Activated naive CD8-positive, alpha-beta T cell treated with anti-CD3 and anti-CD28 coated beads, Interleukin-2, amount 50 U/mL, for 24 hours (primary cell): ENCODE data around the gene PRTFDC1.

ENCODE experiments used
- ATAC-seq: fragments of 150-1000 bp; cut with Tn5 transposase; one replicate; pipeline ENCODE4 v1.10.0; 2021
- DNase-seq: peaks from one replicate; pipeline ENCODE4 v3.0.0; 2021
- H3K27ac Mint-ChIP-seq: one replicate; pipeline ENCODE4 v1.8.0; 2021; ENCODE audit warnings: mild to moderate bottlenecking, mixed read lengths
- H3K27me3 Mint-ChIP-seq: one replicate; pipeline ENCODE4 v1.8.0; 2021; ENCODE audit warnings: mixed read lengths
- H3K36me3 Mint-ChIP-seq: one replicate; pipeline ENCODE4 v1.8.0; 2021; ENCODE audit warnings: low read depth, mixed read lengths
- H3K4me1 Mint-ChIP-seq: one replicate; pipeline ENCODE4 v1.8.0; 2021; ENCODE audit warnings: mixed read lengths
- H3K4me3 Mint-ChIP-seq: one replicate; pipeline ENCODE4 v1.8.0; 2021; ENCODE audit warnings: mild to moderate bottlenecking, moderate library complexity, mixed read lengths
- H3K9me3 Mint-ChIP-seq: one replicate; pipeline ENCODE4 v1.8.0; 2021; ENCODE audit warnings: mixed read lengths

Gene PRTFDC1, protein sequence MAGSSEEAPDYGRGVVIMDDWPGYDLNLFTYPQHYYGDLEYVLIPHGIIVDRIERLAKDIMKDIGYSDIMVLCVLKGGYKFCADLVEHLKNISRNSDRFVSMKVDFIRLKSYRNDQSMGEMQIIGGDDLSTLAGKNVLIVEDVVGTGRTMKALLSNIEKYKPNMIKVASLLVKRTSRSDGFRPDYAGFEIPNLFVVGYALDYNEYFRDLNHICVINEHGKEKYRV

DNA sequence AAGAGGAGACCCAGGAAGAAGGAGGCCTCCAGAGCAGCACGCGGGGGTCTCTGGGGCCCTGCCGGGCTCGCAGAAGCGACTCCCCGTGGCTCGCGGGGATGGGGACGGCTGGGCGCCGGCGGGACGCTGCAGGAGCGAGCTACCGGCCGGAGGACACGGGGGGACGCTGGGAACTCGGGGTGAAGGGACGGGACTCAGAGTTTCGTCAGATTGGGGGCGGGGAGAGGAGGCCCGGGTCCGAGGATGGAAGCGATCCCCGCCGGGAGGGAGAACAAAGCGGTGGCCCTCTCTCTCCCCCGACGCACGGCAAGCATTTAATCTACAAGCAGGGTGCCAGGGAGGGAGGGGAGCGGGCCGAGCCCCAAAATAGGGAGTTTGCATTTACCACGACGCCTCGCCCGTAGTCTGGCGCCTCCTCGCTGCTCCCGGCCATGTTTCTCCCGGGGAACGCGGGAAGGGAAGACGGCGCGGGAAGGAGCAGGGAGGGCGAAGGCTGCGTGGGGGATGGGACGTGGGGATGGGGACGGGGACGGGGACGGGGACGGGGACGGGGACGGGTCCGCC lies at the start of gene PRTFDC1:
PRTFDC1 (minus strand) TSS at position 464 of the 564 bp plus-strand sequence; CDS start at position 433, 31 bp downstream.
- no peaks in the 10 kb centered on the region for H3K9me3 Mint-ChIP-seq
- ATAC-seq (peak; percentile 13), DNase-seq (peak; percentile 44)
- peak within 1 kb of the TSS; percentile 76 for H3K4me3 Mint-ChIP-seq
- H3K36me3 Mint-ChIP-seq, result no peaks in the 10 kb centered on the region
- H3K27ac Mint-ChIP-seq, result peak within 1 kb of the TSS; percentile 86
- H3K4me1 Mint-ChIP-seq, result peaks cover 27% of the 10 kb centered on the region
- peaks cover 2% of the 10 kb centered on the region for H3K27me3 Mint-ChIP-seq

DNA sequence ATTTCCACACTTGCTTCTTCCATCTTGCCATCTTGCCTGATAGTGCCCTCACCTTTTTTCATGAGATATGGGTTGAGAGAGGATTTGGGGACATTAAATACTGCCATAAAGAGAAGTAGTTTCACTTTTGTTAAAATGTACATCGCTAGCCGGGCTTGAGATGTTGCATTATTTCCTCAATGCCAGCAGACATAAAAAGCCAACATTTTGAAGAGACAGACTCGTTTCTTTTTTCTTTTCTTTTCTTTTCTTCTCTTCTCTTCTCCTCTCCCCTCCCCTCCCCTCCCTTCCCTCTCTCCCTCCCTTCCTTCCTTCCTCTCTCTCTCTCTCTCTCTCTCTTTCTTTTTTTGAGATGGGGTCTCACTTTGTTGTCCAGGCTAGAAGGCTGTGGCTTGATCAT lies 45.6 kb upstream of the PRTFDC1 start:
- Mint-ChIP-seq H3K4me1 (no peaks in the 10 kb centered on the region), H3K4me3 (no peak overlapping the region), H3K9me3 (peaks cover 20% of the 10 kb centered on the region), H3K36me3 (no peaks in the 10 kb centered on the region), H3K27ac (no peak overlapping the region), H3K27me3 (peaks cover 2% of the 10 kb centered on the region)
- no peak for ATAC-seq
- no peak for DNase-seq

DNA sequence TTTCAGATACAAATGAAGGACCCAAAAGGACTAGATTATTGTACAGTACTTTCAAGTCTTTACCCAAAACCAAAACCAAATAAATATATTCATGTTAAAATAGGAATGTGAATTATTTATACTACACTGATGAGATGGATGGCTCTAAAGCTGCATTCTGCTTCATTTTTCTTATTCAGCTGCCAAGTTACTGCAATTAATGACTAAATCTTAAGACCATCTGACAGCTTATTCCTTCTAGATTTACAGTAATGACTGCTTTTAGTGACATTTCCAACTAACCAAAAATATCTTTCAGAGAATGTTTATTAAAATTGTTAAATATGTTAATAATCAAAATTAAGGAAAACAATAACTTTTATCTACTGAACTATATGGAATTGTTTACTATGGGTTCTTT lies 42.7 kb upstream of the PRTFDC1 start:
- no peak overlapping the region for H3K4me3 Mint-ChIP-seq
- no peak overlapping the region for H3K27ac Mint-ChIP-seq
- H3K36me3 Mint-ChIP-seq, result no peaks in the 10 kb centered on the region
- ATAC-seq, result no peak
- peaks cover 5% of the 10 kb centered on the region for H3K9me3 Mint-ChIP-seq
- no peaks in the 10 kb centered on the region for H3K4me1 Mint-ChIP-seq
- no peak for DNase-seq
- H3K27me3 Mint-ChIP-seq, result peaks cover 2% of the 10 kb centered on the region

DNA sequence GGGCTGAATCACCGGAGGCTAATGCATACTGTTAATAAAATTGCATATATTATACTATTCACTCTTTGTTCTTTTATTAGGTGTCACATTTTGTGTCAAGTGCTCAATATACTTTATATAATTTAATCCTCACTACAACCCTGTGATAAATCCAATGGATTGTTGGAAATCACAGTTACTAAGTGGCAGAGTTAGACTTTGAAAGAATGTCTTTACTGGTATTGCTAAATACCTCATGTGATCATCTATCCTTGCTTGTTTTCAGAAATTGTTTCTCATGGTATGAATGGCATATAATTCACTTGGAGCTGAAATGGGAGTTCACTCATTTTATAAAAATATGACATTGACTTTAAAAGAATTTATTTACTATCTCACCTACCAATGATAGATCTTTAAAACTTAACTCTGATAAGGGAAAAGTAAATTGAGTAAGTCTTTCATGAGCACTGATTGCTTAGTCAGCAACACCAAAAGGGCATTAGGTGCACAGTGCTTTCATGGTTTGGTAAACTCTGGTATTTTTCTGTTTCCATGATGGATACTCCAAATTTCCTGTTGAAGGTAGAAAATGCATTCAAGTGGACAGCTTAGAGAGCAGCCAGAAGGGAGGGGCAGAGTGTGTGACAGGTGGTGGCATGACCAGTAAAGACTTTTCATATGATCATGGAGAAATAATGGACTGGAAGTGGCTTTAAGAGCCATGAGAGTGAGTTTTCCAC lies 41.0 kb upstream of the PRTFDC1 start:
- H3K4me3 Mint-ChIP-seq, result no peak overlapping the region
- H3K9me3 Mint-ChIP-seq, result no peaks in the 10 kb centered on the region
- no peaks in the 10 kb centered on the region for H3K36me3 Mint-ChIP-seq
- DNase-seq (no peak), ATAC-seq (no peak)
- H3K27me3 Mint-ChIP-seq, result no peaks in the 10 kb centered on the region
- no peak overlapping the region for H3K27ac Mint-ChIP-seq
- no peaks in the 10 kb centered on the region for H3K4me1 Mint-ChIP-seq

DNA sequence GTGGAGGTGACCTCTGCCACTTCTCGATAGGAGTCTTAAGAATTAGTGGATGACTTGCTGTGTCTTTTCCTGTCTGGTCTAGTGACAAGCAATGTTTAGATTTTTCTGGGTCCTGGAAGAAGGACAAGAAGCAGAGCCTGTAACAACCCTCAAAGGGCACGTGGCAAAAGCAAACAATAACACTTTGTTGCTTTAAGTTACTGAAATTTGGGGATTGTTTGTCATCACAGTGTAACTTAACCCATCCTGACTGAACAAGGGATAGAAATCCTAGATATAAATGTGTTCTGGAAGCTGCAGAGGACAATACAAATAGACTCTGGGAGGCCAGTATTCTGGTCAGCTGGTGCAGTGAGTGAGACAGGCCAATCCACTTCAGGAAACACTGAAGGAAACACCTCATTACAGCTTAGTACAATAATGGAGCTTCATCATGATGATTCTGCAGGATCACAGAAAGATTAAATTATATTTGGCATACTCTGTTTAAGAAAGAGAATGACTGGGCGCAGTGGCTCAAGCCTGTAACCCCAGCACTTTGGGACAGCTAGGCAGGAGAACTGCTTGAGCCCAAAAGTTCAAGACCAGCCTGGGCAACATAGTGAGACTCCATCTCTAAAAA lies 40.2 kb upstream of the PRTFDC1 start:
- ATAC-seq (no peak), DNase-seq (no peak)
- no peak overlapping the region for H3K27ac Mint-ChIP-seq
- H3K36me3 Mint-ChIP-seq, result no peaks in the 10 kb centered on the region
- no peaks in the 10 kb centered on the region for H3K9me3 Mint-ChIP-seq
- no peak overlapping the region for H3K4me3 Mint-ChIP-seq
- no peaks in the 10 kb centered on the region for H3K27me3 Mint-ChIP-seq
- no peaks in the 10 kb centered on the region for H3K4me1 Mint-ChIP-seq

DNA sequence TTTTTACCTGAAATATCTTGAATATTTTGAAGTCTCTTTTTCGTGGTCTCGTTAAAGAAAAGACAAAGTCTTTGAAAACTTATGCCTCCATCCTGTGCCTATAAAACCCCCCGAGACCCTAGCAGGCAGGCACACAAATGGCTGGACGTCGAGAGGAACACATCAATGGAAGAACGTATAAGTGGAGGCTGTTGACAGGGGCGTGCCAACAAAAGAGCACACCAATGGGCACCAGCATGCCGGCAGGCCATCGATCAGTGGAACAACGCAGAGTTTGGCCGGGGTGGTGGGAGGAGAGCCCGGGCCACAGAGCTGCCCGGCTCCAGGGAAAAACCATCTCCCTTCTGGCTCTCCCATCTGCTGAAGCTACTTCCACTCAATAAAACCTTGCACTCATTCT lies 38.9 kb upstream of the PRTFDC1 start:
- Mint-ChIP-seq H3K9me3 (no peaks in the 10 kb centered on the region), H3K27me3 (no peaks in the 10 kb centered on the region), H3K4me1 (no peaks in the 10 kb centered on the region), H3K27ac (no peak overlapping the region), H3K4me3 (no peak overlapping the region), H3K36me3 (no peaks in the 10 kb centered on the region)
- DNase-seq (no peak), ATAC-seq (no peak)

DNA sequence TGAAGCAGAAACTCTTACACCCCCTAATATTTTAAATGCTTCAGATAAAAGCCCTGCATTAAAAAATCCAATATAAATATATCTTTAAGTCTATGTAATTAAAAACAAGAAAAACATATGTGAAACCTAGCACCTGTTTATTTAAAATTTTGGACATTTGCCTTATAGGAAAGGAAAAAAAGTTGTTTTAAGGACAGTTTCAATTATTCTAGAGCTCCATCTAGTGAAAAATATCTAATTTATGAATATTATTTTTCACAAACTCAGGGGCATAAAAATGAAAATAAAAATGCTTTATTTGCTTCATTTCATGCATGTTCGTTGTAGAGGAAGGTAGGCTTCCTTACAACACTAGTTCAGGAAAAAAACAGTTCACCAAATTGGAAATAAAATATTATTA lies 37.5 kb upstream of the PRTFDC1 start:
- H3K4me3 Mint-ChIP-seq, result no peak overlapping the region
- H3K27ac Mint-ChIP-seq, result no peak overlapping the region
- H3K9me3 Mint-ChIP-seq, result no peaks in the 10 kb centered on the region
- no peaks in the 10 kb centered on the region for H3K36me3 Mint-ChIP-seq
- H3K4me1 Mint-ChIP-seq, result no peaks in the 10 kb centered on the region
- ATAC-seq (no peak), DNase-seq (no peak)
- no peaks in the 10 kb centered on the region for H3K27me3 Mint-ChIP-seq

DNA sequence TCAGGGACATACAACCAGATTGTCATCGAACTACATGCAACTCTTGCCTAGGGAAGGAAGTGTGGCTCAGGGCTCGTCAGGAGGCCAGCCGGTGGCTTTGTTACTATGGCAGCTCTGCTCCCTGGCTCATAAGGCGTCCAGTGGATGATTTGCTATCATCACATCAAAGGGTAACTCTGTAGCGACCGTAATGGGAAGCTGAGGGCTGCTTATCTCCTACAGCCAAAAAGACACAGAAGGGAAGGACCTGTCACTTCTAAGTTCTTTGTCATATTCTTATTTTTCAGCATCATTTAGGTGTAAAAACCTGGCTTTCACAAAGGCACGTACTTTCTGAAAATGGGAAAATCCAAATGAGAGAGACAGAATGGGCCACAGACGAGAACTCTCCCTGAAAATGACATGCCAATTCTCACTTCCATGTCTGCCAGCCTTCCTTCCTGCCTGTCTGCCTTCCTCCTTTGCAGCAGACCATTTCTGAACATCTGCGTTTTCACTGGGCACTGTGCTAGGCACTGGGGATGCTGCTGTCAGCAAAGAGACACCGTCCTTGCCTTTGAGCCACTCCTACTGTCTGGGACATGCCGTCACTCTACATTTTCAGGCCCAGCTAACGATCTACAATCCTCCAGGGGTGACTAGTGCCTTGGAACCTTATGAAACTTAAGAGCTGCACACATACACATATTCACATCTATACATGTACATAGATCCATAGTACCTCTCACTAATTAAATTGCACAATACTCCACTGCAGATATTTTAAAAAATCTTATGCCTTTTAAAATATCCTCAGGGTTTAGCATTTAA lies 36.6 kb upstream of the PRTFDC1 start:
- ATAC-seq (no peak), DNase-seq (no peak)
- Mint-ChIP-seq H3K27ac (no peak overlapping the region), H3K27me3 (no peaks in the 10 kb centered on the region), H3K4me3 (no peak overlapping the region), H3K4me1 (no peaks in the 10 kb centered on the region), H3K9me3 (no peaks in the 10 kb centered on the region), H3K36me3 (no peaks in the 10 kb centered on the region)

DNA sequence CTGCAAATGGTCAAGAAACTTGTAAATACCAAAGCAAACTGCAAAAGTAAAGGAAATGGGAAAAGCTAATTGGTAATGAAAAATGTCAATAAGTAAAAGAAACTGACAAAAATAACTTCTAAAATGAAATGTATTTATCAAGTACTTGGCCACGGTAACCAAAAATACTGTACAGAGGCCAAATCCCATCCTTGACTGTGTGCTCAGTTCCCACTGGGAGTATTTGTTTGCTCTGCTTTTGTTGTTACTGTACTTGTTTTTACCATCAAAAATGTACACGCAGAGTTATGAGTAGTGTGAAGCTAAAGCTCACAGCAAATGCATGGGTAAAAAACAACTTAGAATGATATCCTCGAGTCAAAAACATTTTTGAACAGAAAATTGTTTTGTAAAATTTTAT lies 32.5 kb upstream of the PRTFDC1 start:
- ATAC-seq, result no peak

DNA sequence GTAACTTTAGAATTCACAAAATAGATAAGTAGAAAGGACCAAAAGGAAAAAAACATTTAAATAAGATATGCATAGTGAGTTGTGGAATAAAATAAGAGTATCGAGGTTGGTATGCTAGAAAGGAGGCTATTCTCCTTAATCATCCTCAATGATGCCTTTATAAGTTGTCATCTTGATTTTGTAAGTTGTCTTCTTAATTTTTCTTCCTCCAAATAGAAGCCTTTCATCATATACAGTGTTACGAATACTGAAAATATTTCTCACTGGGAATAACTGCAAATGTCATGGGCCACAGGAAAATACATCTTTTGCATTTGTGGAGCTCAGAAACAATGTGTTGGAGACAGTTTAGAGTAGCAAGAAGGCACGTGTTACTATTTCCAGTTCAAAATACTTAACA lies 31.5 kb upstream of the PRTFDC1 start:
- Mint-ChIP-seq H3K27ac (no peak overlapping the region), H3K36me3 (no peaks in the 10 kb centered on the region), H3K9me3 (no peaks in the 10 kb centered on the region), H3K27me3 (no peaks in the 10 kb centered on the region), H3K4me1 (peaks cover 13% of the 10 kb centered on the region), H3K4me3 (no peak overlapping the region)
- DNase-seq (no peak), ATAC-seq (no peak)

More for the DNA sequence above, 32.5 kb upstream of the PRTFDC1 start:
- H3K4me1 Mint-ChIP-seq, result peaks cover 13% of the 10 kb centered on the region
- H3K9me3 Mint-ChIP-seq, result no peaks in the 10 kb centered on the region
- no peaks in the 10 kb centered on the region for H3K36me3 Mint-ChIP-seq
- DNase-seq, result no peak
- no peak overlapping the region for H3K4me3 Mint-ChIP-seq
- no peaks in the 10 kb centered on the region for H3K27me3 Mint-ChIP-seq
- H3K27ac Mint-ChIP-seq, result no peak overlapping the region

DNA sequence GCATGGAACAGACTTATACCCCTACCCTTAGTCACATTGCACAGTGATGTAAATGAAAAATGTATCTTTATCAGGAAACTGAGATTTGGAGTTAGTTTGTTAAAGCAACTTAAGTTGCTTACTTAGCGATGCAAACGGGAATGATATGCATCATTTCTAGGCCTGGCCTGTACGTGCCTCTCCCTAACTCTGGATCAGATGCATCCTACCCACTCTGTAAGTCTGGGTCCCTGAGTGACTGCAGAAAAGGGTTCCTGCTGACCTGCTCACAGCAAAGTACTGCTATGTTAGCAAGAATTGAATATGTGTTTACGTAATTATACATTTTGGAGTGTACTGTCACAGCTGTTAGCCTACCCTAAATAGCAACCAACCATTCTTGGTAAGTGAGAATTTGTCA lies 30.7 kb upstream of the PRTFDC1 start:
- no peaks in the 10 kb centered on the region for H3K27me3 Mint-ChIP-seq
- H3K9me3 Mint-ChIP-seq, result no peaks in the 10 kb centered on the region
- ATAC-seq, result no peak
- H3K4me1 Mint-ChIP-seq, result peaks cover 13% of the 10 kb centered on the region
- DNase-seq, result no peak
- no peak overlapping the region for H3K4me3 Mint-ChIP-seq
- H3K27ac Mint-ChIP-seq, result no peak overlapping the region
- no peaks in the 10 kb centered on the region for H3K36me3 Mint-ChIP-seq

DNA sequence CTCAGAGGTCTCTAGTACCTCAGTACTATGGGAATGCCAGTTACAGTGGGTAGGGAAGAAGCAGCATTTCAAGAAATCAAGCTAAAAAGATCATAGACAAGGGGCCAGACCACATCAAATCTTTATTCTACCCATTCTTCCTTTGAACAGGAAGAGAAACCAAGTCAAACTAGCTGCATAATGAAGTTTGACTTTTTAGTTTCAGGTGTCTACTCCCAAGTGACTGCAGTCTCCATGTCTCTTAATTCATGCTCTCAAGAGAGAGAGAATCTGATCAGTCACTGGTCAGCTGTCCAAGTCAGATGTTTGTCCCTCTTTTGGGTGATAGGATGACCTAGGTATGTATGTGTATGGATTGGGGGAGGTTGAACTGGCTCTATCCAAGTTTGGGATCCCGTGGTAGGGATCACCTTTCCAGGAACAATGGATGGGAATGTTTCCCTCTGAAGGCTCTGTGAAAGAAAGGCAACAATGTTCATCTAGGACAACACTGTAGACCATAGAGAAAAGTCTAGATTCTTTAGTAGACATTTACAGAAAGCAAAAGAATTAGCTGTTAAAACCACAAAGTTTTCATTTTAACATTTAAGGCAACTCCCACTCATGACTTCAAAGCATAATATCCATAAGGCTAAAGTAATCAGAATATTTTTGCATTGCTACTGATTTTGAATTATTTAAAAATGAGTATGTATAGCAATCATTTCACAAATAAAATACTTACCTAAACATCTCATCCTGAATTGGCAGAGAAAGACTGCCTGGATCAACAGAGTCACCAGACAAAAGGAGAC lies 30.1 kb upstream of the PRTFDC1 start:
- Mint-ChIP-seq H3K36me3 (no peaks in the 10 kb centered on the region), H3K4me1 (peaks cover 13% of the 10 kb centered on the region), H3K27me3 (no peaks in the 10 kb centered on the region), H3K9me3 (no peaks in the 10 kb centered on the region), H3K27ac (no peak overlapping the region), H3K4me3 (no peak overlapping the region)
- no peak for DNase-seq
- no peak for ATAC-seq

DNA sequence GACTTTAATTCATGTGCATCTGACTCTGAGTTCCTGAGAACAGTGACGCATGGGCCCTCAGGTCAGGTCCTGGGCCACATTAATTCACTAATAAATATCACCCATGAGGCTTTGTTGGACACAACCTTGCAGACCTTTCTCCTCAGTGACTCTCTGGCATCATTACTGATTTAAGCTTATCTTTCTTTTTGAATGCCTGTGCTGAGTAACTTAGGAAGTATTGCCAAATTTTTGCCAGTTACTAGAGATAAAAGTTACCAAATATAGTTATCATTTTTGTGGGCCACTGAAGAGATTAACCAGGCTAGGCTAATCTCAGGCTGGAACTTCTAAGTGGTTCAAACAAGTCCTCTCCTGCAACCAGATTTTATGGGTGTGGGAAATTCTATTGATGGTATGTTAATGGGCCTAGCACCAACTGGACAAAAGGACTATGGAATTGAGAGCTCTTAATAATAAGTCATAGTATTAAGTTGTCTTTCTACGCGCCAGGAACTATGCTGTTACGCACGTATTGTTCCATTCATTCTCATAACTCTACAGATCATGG lies 28.8 kb upstream of the PRTFDC1 start:
- H3K36me3 Mint-ChIP-seq, result no peaks in the 10 kb centered on the region
- H3K27ac Mint-ChIP-seq, result no peak overlapping the region
- no peak overlapping the region for H3K4me3 Mint-ChIP-seq
- ATAC-seq (no peak), DNase-seq (no peak)
- no peaks in the 10 kb centered on the region for H3K9me3 Mint-ChIP-seq
- H3K4me1 Mint-ChIP-seq, result peaks cover 13% of the 10 kb centered on the region
- no peaks in the 10 kb centered on the region for H3K27me3 Mint-ChIP-seq
